HEK293 (cell line): Measurements from ENCODE around the gene PICALM.

Source experiments
- CTCF ChIA-PET: fragments of 350-600 bp; formaldehyde crosslinking; extraction: SDS; loops from one replicate; lab custom pipeline; 2021; ENCODE audit warnings: antibody characterized with exemption; lab: Yijun Ruan, JAX
- POLR2A ChIA-PET: fragments of 300-600 bp; formaldehyde crosslinking; extraction: SDS; loops from one replicate; lab custom pipeline; 2020; ENCODE audit warnings: antibody characterized with exemption, inconsistent platforms; lab: Yijun Ruan, JAX
- H3K27ac ChIP-seq: fragments of 200-500 bp; sonication (Bioruptor generic); 2 replicates; pipeline ENCODE4 v1.5.1; 2014; ENCODE audit warnings: low read depth, low read length, control low read depth, inconsistent platforms; ENCODE audit errors: extremely low read depth
- H3K36me3 ChIP-seq, 2 experiments: fragments of 200-500 bp in 1 of 2; sonication (Bioruptor generic) in 1 of 2; 1 replicate in 1 of 2; 2 replicates in 1 of 2; pipeline ENCODE4 v1.5.1; 2014 to 2017; ENCODE audit warnings: inconsistent platforms in 2 of 2, low read length in 2 of 2; ENCODE audit not compliant: control insufficient read depth in 2 of 2, insufficient read depth in 1 of 2
- H3K4me1 ChIP-seq: fragments of 200-500 bp; sonication (Bioruptor generic); 2 replicates; pipeline ENCODE4 v1.5.1; 2014; ENCODE audit warnings: mild to moderate bottlenecking, low read length, inconsistent platforms; ENCODE audit not compliant: control insufficient read depth, insufficient read depth
- H3K4me3 ChIP-seq: 2 replicates; pipeline ENCODE4 v1.5.1; 2011; ENCODE audit warnings: low read depth, mild to moderate bottlenecking, control low read depth, low read length, moderate library complexity
- H3K9me3 ChIP-seq: fragments of 200-500 bp; sonication (Bioruptor generic); 2 replicates; pipeline ENCODE4 v1.5.1; 2014; ENCODE audit warnings: low read depth, low read length, inconsistent platforms; ENCODE audit not compliant: control insufficient read depth, insufficient read depth
- KLF8 ChIP-seq: fragments of 450-650 bp; formaldehyde crosslinking; IDR thresholded peaks from 2 replicates; pipeline ENCODE4 v1.5.1; 2016; ENCODE audit warnings: missing biosample characterization, missing genetic modification characterization
- KLF9 ChIP-seq: fragments of 450-650 bp; formaldehyde crosslinking; IDR thresholded peaks from 2 replicates; pipeline ENCODE4 v1.5.1; 2016; ENCODE audit warnings: missing biosample characterization, missing genetic modification characterization, low read depth
- MZF1 ChIP-seq: fragments of 450-650 bp; formaldehyde crosslinking; IDR thresholded peaks from 2 replicates; pipeline ENCODE4 v1.5.1; 2017; ENCODE audit warnings: missing biosample characterization, missing genetic modification characterization, borderline replicate concordance
- PRDM1 ChIP-seq: fragments of 450-650 bp; formaldehyde crosslinking; IDR thresholded peaks from 2 replicates; pipeline ENCODE4; 2016; ENCODE audit warnings: missing biosample characterization, missing genetic modification characterization
- RBAK ChIP-seq: fragments of 450-650 bp; formaldehyde crosslinking; IDR thresholded peaks from 2 replicates; pipeline ENCODE4 v1.5.1; 2016; ENCODE audit warnings: missing biosample characterization, missing genetic modification characterization
- REPIN1 ChIP-seq: fragments of 450-650 bp; formaldehyde crosslinking; IDR thresholded peaks from 2 replicates; pipeline ENCODE4 v1.5.1; 2017; ENCODE audit warnings: missing biosample characterization, missing genetic modification characterization, low read depth
- SCRT1 ChIP-seq: fragments of 450-650 bp; formaldehyde crosslinking; IDR thresholded peaks from 2 replicates; pipeline ENCODE4 v1.5.1; 2016; ENCODE audit warnings: missing biosample characterization, missing genetic modification characterization, borderline replicate concordance
- SETDB1 ChIP-seq: IDR thresholded peaks from one replicate; pipeline ENCODE4 v1.6.1; 2017; ENCODE audit warnings: mild to moderate bottlenecking, low read length, moderate library complexity, mixed read lengths; ENCODE audit not compliant: insufficient read length
- ZFP41 ChIP-seq: fragments of 450-650 bp; formaldehyde crosslinking; IDR thresholded peaks from 2 replicates; pipeline ENCODE4 v1.5.1; 2016; ENCODE audit warnings: missing biosample characterization, missing genetic modification characterization, borderline replicate concordance
- ZNF132 ChIP-seq: fragments of 450-650 bp; formaldehyde crosslinking; IDR thresholded peaks from 2 replicates; pipeline ENCODE4 v1.5.1; 2017; ENCODE audit warnings: missing biosample characterization, missing genetic modification characterization, borderline replicate concordance
- ZNF202 ChIP-seq: fragments of 450-650 bp; formaldehyde crosslinking; IDR thresholded peaks from 2 replicates; pipeline ENCODE4 v1.5.1; 2016; ENCODE audit warnings: missing biosample characterization, missing genetic modification characterization, borderline replicate concordance
- ZNF23 ChIP-seq: fragments of 450-650 bp; formaldehyde crosslinking; IDR thresholded peaks from 2 replicates; pipeline ENCODE4 v1.5.1; 2016; ENCODE audit warnings: missing biosample characterization, missing genetic modification characterization, borderline replicate concordance
- ZNF366 ChIP-seq: fragments of 450-650 bp; formaldehyde crosslinking; conservative IDR thresholded peaks from 2 replicates; pipeline ENCODE4 v1.5.1; 2016; ENCODE audit warnings: missing biosample characterization, missing genetic modification characterization
- ZNF404 ChIP-seq: fragments of 450-650 bp; formaldehyde crosslinking; IDR thresholded peaks from 2 replicates; pipeline ENCODE4 v1.5.1; 2017; ENCODE audit warnings: missing biosample characterization, missing genetic modification characterization
- ZNF473 ChIP-seq: fragments of 450-650 bp; formaldehyde crosslinking; IDR thresholded peaks from 2 replicates; pipeline ENCODE4 v1.5.1; 2017; ENCODE audit warnings: missing biosample characterization, missing genetic modification characterization
- ZNF549 ChIP-seq: fragments of 450-650 bp; IDR thresholded peaks from 2 replicates; pipeline ENCODE4 v1.5.1; 2018; ENCODE audit warnings: missing biosample characterization, missing genetic modification characterization, mild to moderate bottlenecking, inconsistent platforms, moderate library complexity
- ZNF555 ChIP-seq: fragments of 450-650 bp; formaldehyde crosslinking; conservative IDR thresholded peaks from 2 replicates; pipeline ENCODE4 v1.5.1; 2017; ENCODE audit warnings: missing biosample characterization, mild to moderate bottlenecking, missing genetic modification characterization, inconsistent platforms
- ZNF560 ChIP-seq: fragments of 450-650 bp; formaldehyde crosslinking; IDR thresholded peaks from 2 replicates; pipeline ENCODE4 v1.5.1; 2017; ENCODE audit warnings: missing biosample characterization, missing genetic modification characterization, borderline replicate concordance
- ZNF561 ChIP-seq: fragments of 450-650 bp; IDR thresholded peaks from 2 replicates; pipeline ENCODE4 v1.5.1; 2018; ENCODE audit warnings: missing biosample characterization, missing genetic modification characterization, borderline replicate concordance
- ZNF600 ChIP-seq: fragments of 450-650 bp; formaldehyde crosslinking; IDR thresholded peaks from 2 replicates; pipeline ENCODE4 v1.5.1; 2016; ENCODE audit warnings: missing biosample characterization, missing genetic modification characterization
- ZNF610 ChIP-seq: fragments of 450-650 bp; formaldehyde crosslinking; IDR thresholded peaks from 2 replicates; pipeline ENCODE4 v1.5.1; 2016; ENCODE audit warnings: missing biosample characterization, missing genetic modification characterization, borderline replicate concordance
- ZNF629 ChIP-seq: fragments of 450-650 bp; formaldehyde crosslinking; IDR thresholded peaks from 2 replicates; pipeline ENCODE4 v1.5.1; 2017; ENCODE audit warnings: missing biosample characterization, missing genetic modification characterization
- ZNF785 ChIP-seq: fragments of 450-650 bp; formaldehyde crosslinking; IDR thresholded peaks from 2 replicates; pipeline ENCODE4 v1.5.1; 2016; ENCODE audit warnings: missing biosample characterization, missing genetic modification characterization
- ZNF792 ChIP-seq: fragments of 450-650 bp; formaldehyde crosslinking; IDR thresholded peaks from 2 replicates; pipeline ENCODE4 v1.5.1; 2016; ENCODE audit warnings: missing biosample characterization, missing genetic modification characterization
- TF ChIP-seq, protein P1 (sequence below): fragments of 450-650 bp; formaldehyde crosslinking; IDR thresholded peaks from 2 replicates; pipeline ENCODE4 v1.5.1; 2016; ENCODE audit warnings: missing biosample characterization, missing genetic modification characterization
- TF ChIP-seq, protein P2 (sequence below): fragments of 450-650 bp; formaldehyde crosslinking; IDR thresholded peaks from 2 replicates; pipeline ENCODE4 v1.5.1; 2016; ENCODE audit warnings: missing biosample characterization, missing genetic modification characterization
- TF ChIP-seq, protein P3 (sequence below): fragments of 450-650 bp; IDR thresholded peaks from 2 replicates; pipeline ENCODE4 v1.5.1; 2018; ENCODE audit warnings: missing biosample characterization, missing genetic modification characterization

The PICALM gene

DNA sequence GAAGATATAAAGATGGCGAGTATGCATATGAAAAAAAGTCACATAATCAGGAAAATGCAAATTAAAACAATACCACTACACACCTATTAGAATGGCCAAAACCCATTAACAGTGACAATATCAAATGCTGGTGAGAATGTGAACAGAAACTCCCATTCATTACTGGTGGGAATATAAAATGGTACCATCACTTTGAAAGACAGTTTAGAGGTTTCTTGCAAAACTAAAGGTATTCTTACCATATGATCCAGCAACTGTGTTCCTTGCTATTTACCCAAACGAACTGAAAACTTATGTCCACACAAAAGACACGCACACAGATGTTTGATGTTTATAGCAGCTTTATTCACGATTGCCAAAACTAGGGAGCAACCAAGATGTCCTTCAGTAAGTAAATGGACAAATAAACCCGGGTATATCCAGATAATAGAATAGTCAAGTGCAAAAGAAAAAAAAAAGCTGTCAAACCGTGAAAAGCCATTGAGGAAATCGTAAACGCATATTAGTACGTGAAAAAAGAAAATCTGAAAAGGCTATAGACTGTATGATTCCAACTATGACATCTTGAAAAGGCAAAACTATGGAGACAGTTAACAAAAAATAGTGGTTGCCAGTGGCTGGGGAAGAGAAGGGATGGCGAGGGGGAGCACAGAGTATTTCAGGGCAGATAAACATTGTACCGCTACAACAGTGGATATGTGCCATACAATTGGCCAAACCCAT lies 7.2 kb downstream of the PICALM start:
- Histone ChIP-seq H3K27ac (no peak overlapping the region), H3K36me3 (no peaks in the 10 kb centered on the region), H3K9me3 (no peaks in the 10 kb centered on the region), H3K4me1 (0 out of 2 replicates have a peak, but pooled peaks cover 2% of the 10 kb centered on the region), H3K4me3 (no peak overlapping the region)
- ChIA-PET POLR2A (no interaction called here), CTCF (no interaction called here)
- TF ChIP-seq ZNF561 (tag by site-specific recombination), result no peak
- peak; percentile 35; the same call in 1 of the 2 replicates for TF ChIP-seq MZF1

DNA sequence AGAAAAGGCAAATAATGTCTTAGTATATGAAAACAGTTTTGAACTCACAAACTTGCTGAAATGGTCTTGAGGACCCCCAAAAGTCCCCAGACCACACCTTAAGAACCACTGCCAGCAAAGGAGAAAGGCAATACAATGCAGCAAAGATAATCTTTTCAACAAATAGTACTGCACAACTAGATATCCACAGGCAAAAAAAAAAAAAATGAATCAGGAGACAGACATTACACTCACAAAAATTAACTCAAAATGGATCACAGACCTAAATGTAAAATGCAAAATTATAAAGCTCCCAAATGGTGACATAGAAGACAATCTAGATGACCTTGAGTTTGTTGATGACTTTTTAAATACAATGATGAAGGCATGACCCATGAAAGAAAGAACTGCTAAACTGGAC lies 8.3 kb downstream of the PICALM start:
- Histone ChIP-seq H3K9me3 (no peaks in the 10 kb centered on the region), H3K4me3 (no peak overlapping the region), H3K4me1 (0 out of 2 replicates have a peak, but pooled peaks cover 2% of the 10 kb centered on the region), H3K27ac (no peak overlapping the region), H3K36me3 (no peaks in the 10 kb centered on the region)
- ChIA-PET CTCF (interaction anchor here (0.6 kb wide), 1 partner anchor 10 kb away, joined by 3 read pairs; no protein-coding TSS in a partner anchor), POLR2A (no interaction called here)
- TF ChIP-seq ZFP41 (tag by site-specific recombination) (no peak), RBAK (tag by site-specific recombination) (no peak), KLF9 (tag by site-specific recombination) (no peak), ZNF473 (tag by site-specific recombination) (no peak), ZNF785 (tag by site-specific recombination) (no peak), SETDB1 (no peak), SCRT1 (tag by site-specific recombination) (no peak), ZNF555 (tag by site-specific recombination) (no peak), ZNF132 (no peak), ZNF202 (no peak), ZNF792 (tag by site-specific recombination) (no peak), ZNF549 (tag by site-specific recombination) (no peak), REPIN1 (tag by site-specific recombination) (no peak)

DNA sequence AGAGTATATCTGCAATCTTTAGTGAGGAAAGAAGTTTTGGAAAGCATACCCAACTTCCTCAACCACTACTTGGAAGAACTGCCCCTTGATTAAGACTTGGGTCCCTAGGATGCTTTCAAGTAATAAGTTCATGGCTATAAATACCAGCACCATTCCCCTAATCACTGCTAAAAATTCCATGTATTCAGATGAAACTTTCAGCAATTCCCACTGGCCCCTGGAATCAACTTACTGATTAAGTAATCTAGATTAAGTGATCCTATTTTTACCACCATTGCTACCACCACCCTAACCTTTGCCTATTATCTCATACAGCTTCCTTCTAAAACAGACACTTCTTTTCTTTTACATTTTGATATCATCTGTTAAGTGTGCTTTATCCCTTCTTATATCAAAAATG lies 10.5 kb downstream of the PICALM start:
- ChIA-PET CTCF (interaction anchor here (0.9 to 1.2 kb wide), 2 partner anchors 16 to 136 kb away, joined by 3 to 4 read pairs; no protein-coding TSS in a partner anchor), POLR2A (no interaction called here)
- no peaks in the 10 kb centered on the region for H3K36me3 ChIP-seq
- H3K4me3 ChIP-seq, result no peak overlapping the region
- 0 out of 2 replicates have a peak, but pooled peaks cover 2% of the 10 kb centered on the region for H3K4me1 ChIP-seq
- no peaks in the 10 kb centered on the region for H3K9me3 ChIP-seq
- TF ChIP-seq, protein P1, sequence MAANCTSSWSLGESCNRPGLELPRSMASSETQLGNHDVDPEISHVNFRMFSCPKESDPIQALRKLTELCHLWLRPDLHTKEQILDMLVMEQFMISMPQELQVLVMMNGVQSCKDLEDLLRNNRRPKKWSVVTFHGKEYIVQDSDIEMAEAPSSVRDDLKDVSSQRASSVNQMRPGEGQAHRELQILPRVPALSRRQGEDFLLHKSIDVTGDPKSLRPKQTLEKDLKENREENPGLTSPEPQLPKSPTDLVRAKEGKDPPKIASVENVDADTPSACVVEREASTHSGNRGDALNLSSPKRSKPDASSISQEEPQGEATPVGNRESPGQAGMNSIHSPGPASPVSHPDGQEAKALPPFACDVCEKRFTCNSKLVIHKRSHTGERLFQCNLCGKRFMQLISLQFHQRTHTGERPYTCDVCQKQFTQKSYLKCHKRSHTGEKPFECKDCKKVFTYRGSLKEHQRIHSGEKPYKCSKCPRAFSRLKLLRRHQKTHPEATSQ (tag by site-specific recombination), result no peak
- TF ChIP-seq, protein P2, sequence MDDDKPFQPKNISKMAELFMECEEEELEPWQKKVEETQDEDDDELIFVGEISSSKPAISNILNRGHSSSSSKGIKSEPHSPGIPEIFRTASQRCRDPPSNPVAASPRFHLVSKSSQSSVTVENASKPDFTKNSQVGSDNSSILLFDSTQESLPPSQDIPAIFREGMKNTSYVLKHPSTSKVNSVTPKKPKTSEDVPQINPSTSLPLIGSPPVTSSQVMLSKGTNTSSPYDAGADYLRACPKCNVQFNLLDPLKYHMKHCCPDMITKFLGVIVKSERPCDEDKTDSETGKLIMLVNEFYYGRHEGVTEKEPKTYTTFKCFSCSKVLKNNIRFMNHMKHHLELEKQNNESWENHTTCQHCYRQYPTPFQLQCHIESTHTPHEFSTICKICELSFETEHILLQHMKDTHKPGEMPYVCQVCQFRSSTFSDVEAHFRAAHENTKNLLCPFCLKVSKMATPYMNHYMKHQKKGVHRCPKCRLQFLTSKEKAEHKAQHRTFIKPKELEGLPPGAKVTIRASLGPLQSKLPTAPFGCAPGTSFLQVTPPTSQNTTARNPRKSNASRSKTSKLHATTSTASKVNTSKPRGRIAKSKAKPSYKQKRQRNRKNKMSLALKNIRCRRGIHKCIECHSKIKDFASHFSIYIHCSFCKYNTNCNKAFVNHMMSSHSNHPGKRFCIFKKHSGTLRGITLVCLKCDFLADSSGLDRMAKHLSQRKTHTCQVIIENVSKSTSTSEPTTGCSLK (tag by site-specific recombination), result no peak
- TF ChIP-seq ZNF600 (tag by site-specific recombination) (no peak), ZNF549 (tag by site-specific recombination) (no peak), ZNF23 (tag by site-specific recombination) (no peak), ZNF610 (tag by site-specific recombination) (no peak), KLF8 (no peak), SCRT1 (tag by site-specific recombination) (no peak), ZNF560 (tag by site-specific recombination) (no peak), ZNF404 (tag by site-specific recombination) (no peak), ZNF366 (tag by site-specific recombination) (no peak), ZNF629 (tag by site-specific recombination) (no peak), PRDM1 (tag by site-specific recombination) (no peak)
- TF ChIP-seq, protein P3, sequence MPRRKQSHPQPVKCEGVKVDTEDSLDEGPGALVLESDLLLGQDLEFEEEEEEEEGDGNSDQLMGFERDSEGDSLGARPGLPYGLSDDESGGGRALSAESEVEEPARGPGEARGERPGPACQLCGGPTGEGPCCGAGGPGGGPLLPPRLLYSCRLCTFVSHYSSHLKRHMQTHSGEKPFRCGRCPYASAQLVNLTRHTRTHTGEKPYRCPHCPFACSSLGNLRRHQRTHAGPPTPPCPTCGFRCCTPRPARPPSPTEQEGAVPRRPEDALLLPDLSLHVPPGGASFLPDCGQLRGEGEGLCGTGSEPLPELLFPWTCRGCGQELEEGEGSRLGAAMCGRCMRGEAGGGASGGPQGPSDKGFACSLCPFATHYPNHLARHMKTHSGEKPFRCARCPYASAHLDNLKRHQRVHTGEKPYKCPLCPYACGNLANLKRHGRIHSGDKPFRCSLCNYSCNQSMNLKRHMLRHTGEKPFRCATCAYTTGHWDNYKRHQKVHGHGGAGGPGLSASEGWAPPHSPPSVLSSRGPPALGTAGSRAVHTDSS (tag by site-specific recombination), result no peak
- no peak overlapping the region for H3K27ac ChIP-seq
